GM18517 (cell line): ENCODE measurements around the gene ZNF765.
"Not testable (repeated sequence)": the region's sequence is repeated elsewhere in the genome, so short reads cannot be mapped to it uniquely, and the experiment has no call there.

Source experiments
- ATAC-seq: cut with Tn5 transposase; IDR thresholded peaks from one replicate; pipeline ENCODE4 v1.9.1; 2021; ENCODE audit warnings: mild to moderate bottlenecking, moderate library complexity; ENCODE audit not compliant: unreplicated experiment

ZNF765 gene

GRCh38 chr19:53420520-53421315 lies 25.8 kb downstream of the ZNF765 start:
- not testable (repeated sequence) for ATAC-seq

- ATAC-seq, result no peak
These were observed 27.6 kb downstream of the ZNF765 start for GRCh38 chr19:53422551-53422950.

- ATAC-seq, result not testable (repeated sequence)
These were observed 28.1 kb downstream of the ZNF765 start for GRCh38 chr19:53423074-53423473.

- not testable (repeated sequence) for ATAC-seq
These were observed 28.7 kb downstream of the ZNF765 start for GRCh38 chr19:53423680-53424079.

GRCh38 chr19:53424968-53425597 lies 30.1 kb downstream of the ZNF765 start:
- no peak for ATAC-seq

- ATAC-seq, result peak; percentile 80
These were observed 36.6 kb downstream of the ZNF765 start, which contains the start of gene ZNF761 for GRCh38 chr19:53431399-53432087. TSS of gene ZNF761 (plus strand) at chr19:53431984. CDS start at chr19:53447269, 15,285 bp downstream.

GRCh38 chr19:53432088-53432661 lies 37.2 kb downstream of the ZNF765 start:
- ATAC-seq, result peak; percentile 9

GRCh38 chr19:53443809-53444208 lies 48.9 kb downstream of the ZNF765 start:
- not testable (repeated sequence) for ATAC-seq

GRCh38 chr19:53447196-53447595 lies 52.2 kb downstream of the ZNF765 start:
- ATAC-seq, result not testable (repeated sequence)

- ATAC-seq, result no peak
These were observed 60.9 kb downstream of the ZNF765 start for GRCh38 chr19:53455828-53456227.

- ATAC-seq, result not testable (repeated sequence)
These were observed 65.3 kb downstream of the ZNF765 start for GRCh38 chr19:53460131-53460721.

- ATAC-seq, result no peak
These were observed 66.9 kb downstream of the ZNF765 start for GRCh38 chr19:53461866-53462265.

- ATAC-seq, result no peak
These were observed 67.9 kb downstream of the ZNF765 start for GRCh38 chr19:53462861-53463260.

- ATAC-seq, result no peak
These were observed 68.3 kb downstream of the ZNF765 start for GRCh38 chr19:53463263-53463662.

GRCh38 chr19:53466726-53467484 lies 72.0 kb downstream of the ZNF765 start:
- ATAC-seq, result peak; percentile 16

GRCh38 chr19:53467485-53468262 lies 72.7 kb downstream of the ZNF765 start, which contains the start of gene ZNF813:
TSS of gene ZNF813 (plus strand) at chr19:53467733. CDS start at chr19:53483823, 16,090 bp downstream.
- peak; percentile 55 for ATAC-seq

GRCh38 chr19:53468628-53469027 lies 73.7 kb downstream of the ZNF765 start:
- ATAC-seq, result not testable (repeated sequence)

- no peak for ATAC-seq
These were observed 77.0 kb downstream of the ZNF765 start for GRCh38 chr19:53471916-53472315.

GRCh38 chr19:53474832-53475231 lies 79.9 kb downstream of the ZNF765 start:
- not testable (repeated sequence) for ATAC-seq
